Measurements from ENCODE around the gene IDE.
"Not testable (repeated sequence)": the region's sequence is repeated elsewhere in the genome, so short reads cannot be mapped to it uniquely, and the experiment has no call there.

The IDE gene

DNA sequence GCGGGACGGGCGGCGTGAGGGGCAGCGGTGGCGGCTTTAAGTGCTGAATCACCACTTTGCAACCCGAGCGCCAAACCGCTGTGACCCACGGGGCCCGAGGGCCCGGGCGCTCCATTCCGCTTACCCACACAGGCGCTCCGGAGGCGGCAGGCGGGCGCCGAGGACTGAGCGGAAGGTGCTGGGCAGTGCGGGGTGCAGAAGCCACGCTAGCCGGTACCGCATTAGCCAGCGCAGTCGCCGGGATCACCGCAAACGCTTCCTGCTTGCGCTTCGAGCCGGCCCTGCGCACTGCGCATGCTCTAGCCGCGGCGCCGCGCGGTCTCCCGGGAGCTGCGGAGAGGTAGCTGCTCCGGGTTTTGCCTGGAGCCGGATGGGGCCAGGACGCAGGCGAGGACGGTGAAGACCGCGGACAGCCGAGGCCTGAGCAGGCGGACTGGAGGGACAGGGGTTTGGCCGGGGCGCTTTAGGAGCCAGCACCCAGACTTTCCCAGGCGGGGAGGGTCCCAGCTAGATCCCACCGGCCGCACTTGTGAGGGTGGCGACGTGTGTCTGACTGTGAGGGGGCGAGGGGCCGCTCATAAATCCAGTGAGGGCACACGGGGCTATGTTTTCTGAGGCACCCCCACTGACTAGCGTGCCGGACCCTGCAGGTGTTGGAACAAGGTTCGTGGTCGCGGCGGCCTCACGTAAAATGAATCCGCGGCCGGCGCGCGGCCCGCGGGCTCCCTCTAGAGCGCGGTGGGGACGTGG lies at the start of gene IDE:
Gene IDE, minus strand, starts transcription at position 296 of the 750 bp plus-strand sequence. Its CDS starts 74 bp downstream, at position 222.
- DNase-seq (ENCODE audit: low read depth in 3 of 3, low spot score in 1 of 3): peak; percentile 50 to 75 (median 65)

DNA sequence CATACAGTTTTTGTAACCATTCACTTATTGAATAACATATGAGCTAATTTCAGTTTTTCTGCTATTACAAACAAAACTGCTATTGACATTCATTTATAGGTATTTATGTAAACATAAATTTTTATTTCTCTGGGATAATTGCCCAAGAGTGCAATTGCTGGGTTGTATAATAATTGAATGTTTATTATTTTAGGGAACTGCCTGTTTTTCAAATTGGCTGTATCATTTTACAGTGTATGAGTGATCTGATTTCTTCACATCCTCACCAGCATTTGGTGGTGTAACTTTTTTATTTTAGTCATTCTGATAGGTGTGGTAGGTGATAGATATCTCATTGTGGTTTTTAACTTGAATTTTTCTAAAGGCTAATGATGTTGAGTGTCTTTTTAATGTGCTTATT lies 45.5 kb upstream of the IDE start:
- DNase-seq (ENCODE audit: low read depth in 3 of 3, low spot score in 1 of 3): no peak

DNA sequence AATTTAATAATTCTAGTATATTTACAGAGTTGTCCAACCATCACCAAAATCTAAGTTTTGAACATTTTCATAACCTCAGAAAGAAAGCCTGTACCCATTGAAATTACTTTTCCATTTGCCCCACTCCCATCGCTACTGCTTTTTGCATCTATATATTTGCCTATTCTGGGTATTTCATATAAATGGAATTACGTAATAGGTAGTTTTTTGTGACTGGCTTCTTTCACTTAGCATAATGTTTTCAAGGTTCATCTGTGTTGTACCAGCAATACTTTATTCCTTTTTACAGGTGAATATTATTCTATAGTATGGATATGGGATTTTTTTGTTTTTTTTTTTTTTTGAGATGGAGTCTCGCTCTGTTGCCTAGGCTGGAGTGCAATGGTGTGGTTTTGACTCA lies 41.6 kb upstream of the IDE start:
- no peak for DNase-seq (ENCODE audit: low read depth in 3 of 3, low spot score in 1 of 3)

DNA sequence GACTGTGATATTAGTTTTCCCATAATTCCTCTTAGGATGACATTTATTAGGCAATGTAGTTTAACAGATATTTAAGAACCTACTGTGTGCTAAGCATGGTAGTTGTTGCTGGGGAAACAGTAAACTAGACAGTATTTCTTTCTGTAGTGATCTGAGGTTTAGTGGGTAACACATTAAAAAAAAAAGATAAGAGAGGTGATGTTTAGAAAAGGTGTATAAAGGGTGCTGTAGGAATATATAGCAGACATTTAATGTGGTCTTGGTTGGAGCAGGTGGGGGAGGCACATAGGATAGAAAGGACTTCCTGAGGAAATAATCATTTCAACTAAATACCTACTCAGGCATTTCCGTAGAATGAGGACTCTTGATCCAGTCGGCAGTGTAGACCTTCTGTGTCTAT lies 30.9 kb upstream of the IDE start:
- no peak for DNase-seq (ENCODE audit: low read depth in 3 of 3, low spot score in 1 of 3)

DNA sequence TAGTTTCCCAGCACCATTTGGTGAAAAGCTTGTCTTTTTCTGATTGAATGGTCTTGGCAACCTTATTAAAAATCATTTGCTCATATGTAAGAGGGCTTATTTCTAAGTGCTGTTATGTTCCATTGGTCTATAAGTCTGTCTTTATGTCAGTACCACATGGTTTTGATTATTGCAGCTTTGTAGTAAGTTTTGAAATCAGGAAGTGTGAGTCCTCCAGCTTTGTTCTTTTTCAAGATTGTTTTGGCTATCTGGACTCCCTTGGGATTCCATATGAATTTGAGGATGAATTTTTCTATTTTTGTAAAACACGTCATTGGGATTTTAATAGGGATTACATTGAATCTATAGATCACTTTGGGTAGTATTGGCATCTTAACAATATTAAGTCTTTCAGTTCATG lies 24.4 kb upstream of the IDE start:
- DNase-seq (ENCODE audit: low read depth in 3 of 3, low spot score in 1 of 3): no peak

DNA sequence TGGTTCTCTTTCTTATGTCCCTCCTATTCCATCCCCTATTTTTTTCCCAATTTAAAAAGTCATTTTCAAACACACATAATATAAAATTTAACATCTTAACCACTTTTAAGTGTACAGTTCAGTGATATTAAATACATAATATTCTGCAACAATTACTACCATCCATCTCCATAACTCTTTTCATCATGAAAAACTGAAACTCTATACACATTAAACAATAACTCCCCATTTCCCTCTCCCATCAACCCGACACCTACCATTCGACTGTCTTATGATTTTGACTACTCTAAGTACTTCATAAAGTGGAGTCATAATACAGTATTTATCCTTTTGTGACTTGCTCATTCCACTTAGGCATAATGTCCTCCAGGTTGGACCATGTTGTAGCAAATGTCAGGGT lies 21.6 kb upstream of the IDE start:
- no peak for DNase-seq (ENCODE audit: low read depth in 3 of 3, low spot score in 1 of 3)

DNA sequence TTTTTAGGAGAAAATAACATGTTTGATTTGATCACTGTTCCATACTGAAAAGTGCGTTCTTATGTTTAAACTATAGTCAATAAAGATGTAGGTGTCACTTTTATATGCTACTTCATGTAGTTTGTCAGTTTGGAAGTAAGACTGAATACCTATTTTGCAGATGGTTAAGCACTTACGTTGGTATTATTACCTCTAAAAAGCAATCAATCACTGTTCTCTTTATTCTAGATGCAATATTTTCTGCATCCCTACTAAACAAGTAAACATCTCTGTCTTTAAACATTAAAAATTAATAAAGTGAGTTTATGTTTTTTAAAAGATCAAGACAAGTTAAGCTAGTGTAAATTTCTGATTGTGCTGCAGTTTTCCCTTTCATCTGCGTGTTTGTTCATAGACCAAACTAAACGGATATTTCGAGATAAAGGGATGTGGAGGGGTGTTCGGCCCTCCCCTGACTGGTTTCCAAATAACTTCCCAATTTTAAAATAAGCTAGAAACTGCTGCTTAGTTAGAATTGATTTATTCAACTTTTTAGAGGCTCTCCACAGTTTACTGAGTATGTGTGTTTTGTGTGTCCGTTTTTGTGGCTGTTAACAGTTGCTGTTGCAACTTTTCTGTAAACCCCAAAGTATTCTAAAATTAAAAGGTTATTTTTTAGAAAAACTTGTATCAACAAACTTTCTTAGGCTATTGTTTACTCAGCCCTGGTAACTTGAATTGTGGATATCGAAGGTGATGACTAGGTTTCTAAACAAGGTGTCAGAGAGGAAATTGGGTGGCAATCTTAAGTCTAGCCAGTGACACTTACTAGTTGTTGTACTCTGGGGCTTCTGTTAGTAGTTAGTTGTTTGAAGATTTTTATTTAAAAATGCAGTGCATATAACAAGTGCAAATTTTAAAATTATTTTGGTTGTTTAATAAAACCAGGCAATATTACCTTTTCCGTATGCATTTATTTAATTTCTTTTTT lies 20.0 kb upstream of the IDE start:
- no peak for DNase-seq (ENCODE audit: low read depth in 3 of 3, low spot score in 1 of 3)

DNA sequence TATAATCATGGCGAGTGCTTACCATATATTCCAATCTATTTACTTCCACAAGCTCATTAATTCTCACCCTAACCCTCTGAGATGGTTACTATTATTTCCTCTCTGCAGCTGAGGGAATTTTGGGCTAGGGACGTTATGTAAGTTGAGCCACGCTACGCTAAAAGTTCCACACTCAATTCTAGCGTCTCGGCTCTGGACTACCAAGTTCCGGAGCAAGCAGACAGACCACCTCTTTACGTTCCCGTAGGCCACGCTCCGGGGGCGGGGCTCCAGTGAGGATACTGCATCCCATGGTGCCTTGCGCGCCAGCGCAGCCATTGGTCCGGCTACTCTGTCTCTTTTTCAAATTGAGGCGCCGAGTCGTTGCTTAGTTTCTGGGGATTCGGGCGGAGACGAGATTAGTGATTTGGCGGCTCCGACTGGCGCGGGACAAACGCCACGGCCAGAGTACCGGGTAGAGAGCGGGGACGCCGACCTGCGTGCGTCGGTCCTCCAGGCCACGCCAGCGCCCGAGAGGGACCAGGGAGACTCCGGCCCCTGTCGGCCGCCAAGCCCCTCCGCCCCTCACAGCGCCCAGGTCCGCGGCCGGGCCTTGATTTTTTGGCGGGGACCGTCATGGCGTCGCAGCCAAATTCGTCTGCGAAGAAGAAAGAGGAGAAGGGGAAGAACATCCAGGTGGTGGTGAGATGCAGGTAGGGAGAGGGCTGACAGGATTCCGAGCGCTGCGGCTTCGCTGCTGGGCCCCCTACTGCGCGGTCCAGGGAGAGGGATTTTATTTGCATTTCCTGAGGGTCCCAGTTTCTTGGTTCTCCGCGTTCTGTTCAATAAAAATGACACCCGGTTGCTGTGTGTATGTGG lies 19.1 kb upstream of the IDE start, which contains the start of gene KIF11:
Gene KIF11, plus strand, starts transcription at position 370 of the 858 bp plus-strand sequence. Its CDS starts 246 bp downstream, at position 616.
- peak; percentile 86 to 94 (median 89) for DNase-seq (ENCODE audit: low read depth in 3 of 3, low spot score in 1 of 3)

DNA sequence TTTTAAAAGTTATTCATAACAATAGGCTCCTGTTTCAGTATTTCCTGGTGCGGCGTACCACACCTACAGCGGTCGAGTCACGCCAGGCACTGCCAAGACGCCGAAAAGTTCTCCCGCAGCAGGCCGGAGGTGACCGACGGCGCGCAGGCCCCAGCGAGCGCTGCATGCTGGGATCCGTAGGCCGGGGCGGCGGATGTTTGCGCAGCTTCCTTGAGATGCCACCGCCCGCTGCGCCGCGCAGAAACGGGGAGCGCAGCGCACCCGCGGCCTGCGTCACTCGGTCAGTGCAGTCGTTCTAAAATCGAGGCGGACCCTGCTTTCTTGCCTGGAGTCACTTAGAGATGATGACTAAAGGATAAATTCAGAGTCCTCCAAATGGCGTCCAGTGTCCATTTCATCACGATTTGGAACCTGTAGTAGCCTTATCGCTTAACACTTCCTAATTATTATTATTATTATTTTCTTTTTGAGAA lies 17.7 kb upstream of the IDE start:
- DNase-seq (ENCODE audit: low read depth in 3 of 3, low spot score in 1 of 3): peak; percentile 71 to 78 (median 72)

DNA sequence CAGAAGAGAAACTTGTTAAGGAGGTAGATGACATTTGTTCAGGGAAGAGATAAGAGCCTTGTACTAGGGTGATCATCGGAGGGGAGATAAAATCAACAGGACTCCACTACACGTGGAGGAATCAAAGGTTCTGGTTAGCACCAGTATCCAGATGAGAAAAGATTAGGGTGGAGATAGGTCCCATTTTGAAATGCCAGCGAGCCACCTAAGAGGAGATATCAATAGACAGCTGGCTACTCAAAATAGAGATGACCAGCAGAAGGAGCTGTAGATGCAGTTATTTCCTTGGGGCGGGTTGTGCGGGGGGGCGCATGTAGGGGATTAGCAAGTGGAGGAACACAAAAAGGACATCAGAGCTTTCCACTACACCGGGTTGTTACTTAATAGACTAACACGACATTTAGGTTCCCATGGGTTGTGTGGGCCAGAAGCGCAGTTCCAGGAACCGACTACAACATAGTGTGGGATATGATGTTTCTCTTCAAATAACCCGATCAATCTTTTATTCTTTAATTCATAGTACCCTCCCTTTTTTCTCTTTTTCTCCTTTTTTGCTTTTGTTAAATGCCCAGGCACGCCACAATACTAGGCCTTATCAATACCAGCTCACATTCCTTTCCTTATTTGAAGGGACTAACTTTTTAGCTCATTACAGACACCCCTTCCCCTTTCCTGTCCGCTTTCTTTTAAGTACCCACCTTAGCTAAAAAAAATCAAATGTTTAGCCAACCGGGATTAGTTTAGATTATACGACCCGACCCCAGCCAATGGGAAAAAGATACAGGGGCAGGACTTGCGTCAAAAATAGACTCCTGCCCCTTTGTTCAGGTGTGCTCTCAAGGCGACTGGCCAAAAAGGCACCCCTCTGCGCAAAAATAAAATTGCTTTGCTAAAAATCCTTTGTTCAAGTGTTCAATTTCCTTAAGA lies 17.0 kb upstream of the IDE start:
- DNase-seq (ENCODE audit: low read depth in 3 of 3, low spot score in 1 of 3): no peak

DNA sequence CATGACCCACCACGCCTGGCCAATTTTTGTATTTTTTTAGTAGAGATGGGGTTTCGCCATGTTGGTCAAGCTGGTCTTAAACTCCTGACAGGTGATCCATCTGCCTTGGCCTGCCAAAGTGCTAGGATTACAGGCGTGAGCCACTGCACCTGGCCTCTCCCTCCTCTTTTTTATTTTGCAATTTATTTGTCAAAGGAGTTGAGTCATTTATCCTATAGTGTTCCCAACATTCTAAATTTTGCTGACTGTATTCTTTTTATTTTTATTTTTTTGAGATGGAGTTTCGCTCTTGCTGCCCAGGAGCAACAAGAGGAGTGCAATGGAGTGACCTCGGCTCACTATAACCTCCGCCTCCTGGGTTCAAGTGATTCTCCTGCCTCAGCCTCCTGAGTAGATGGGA lies 8.5 kb upstream of the IDE start:
- DNase-seq (ENCODE audit: low read depth in 3 of 3, low spot score in 1 of 3): not testable (repeated sequence)

DNA sequence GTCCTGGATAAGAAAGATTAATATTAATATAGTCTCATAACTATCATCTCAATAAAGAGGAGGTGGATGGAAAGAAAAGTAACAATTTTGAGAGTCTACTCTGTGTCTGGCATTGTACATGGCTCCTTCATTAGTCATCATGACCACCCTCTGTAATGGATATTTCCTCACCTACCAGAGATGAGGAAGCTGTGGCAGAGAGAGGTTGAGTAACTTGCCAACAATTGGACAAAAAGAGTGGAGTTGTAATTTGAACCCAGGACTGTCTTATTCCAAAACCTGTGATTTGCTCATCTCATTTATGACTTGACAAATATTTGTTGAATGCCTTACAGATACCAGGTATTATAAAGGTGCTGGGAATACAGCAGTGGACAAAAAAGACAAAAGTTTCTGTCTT lies 2.1 kb upstream of the IDE start:
- no peak for DNase-seq (ENCODE audit: low read depth in 3 of 3, low spot score in 1 of 3)

DNA sequence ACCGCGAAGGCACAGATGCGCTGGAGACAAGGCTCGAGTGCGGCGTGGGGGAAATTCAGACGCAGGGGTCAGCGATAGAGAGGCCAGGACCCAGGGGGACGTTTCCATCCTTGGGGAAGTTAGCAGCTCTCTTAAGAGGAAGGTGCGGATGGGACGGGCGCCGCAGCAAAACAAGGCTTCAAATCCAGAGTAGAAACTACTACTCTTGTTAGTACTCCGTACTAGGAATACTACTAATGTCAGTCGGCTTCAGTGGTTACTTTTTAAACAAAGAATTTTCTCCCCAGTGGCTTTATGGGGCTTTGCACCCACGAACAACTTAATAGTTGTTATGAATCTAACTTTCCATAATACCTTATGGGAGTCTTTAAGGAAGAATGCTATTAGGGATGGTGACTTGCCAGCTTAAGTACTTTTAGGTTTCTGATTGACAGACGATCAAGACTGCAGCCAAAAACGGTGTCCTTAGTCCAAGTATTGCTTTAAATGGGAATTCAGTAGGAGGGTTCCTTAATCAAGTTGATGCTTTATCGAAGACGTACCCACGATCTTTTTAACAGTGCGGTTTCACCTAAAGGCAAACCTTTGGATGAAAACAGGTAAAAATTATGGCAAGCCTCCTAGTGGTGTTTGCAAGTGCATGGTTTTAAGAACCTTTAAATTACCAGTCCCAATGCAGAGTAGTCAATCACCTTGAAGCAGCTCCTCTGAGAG lies 812 bp upstream of the IDE start:
- DNase-seq (ENCODE audit: low read depth in 3 of 3, low spot score in 1 of 3): no peak

DNA sequence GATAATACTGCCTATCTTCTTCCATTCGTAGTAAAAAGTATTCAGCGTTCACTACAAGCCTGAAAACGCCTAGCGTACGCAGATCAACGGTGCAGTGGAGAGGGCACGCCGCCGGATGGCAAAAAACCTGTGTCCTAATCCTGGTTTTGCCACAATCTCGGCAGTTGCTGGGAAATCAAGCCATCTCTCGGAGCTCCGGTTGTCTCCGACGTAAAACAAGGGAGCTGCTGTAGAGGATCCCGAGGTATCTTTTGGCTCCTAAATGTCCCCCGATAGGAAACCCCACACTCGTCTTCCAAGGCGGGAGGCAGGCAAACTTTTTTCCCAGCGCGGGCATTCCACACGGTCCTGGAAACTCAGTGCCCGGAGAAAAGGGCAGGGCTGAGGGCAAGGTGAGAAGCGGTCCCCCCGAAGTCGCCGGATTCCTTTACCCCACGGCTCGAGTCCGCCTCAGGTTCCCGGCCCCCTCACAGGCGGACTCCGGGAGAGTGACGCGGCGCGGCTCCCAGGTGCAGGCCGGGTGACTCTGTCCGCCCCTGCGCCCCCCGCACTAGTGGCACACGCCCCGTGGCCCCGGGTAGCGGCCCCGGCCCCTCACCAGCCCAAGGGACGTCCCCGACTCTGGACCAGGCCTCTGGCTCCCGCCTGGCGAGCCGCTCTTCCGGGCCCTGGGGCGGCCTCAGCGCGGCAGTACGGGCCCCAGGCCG lies 649 bp downstream of the IDE start:
- DNase-seq (ENCODE audit: low read depth in 3 of 3, low spot score in 1 of 3): peak in 1 of 3 donors; percentile 15

DNA sequence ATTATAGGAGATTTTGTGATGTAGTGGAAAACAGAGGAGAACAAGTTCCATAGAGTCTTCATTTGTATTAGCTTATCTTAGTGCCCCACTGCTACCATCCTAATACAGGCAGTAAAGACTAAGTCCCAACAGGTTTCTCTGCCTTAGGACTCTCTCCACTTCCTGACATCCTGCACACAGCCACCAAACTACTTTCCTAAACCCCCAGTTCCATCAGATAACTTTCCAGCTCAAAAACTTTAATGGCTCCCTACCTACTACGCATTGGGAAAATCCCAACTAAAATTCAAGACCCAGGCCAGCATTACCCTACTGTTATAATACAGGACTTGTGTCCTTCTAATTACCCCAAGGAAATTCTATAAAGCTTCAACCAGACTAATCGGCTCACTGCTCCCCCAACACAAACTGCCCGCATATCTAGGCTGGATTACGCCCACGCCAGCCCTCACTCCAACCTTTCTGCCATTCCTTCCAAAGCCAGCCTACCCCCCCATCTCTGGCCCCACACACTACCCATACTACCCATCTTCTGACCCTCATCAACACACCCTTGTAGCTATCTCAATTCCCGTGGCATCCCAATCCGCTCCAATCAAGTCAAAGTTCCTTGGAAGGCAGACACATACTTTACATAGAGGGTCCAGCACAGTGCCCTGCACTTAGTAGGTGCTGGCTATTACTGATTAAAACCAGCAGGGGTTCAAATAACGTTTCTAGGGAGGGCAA lies 1.4 kb downstream of the IDE start:
- DNase-seq (ENCODE audit: low read depth in 3 of 3, low spot score in 1 of 3): no peak

DNA sequence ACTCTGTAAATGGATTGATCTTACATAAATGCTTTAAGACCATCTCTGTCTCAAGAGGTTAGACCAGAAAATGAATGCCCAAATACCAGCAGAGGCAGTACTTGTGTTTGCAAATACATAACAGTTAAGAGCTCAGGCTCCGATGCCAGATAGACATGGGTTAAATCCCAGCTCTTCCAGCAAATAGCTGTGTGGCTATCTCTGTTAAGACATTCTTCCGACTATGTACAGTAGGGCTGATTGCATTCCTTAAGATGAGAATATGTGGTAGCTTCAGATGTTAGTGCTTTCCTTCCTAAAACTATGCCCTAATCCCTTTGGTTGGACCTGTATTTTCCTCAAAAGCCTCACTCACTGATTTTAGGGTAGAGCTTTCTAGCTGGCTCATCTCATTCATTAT lies 2.2 kb downstream of the IDE start:
- no peak for DNase-seq (ENCODE audit: low read depth in 3 of 3, low spot score in 1 of 3)

DNA sequence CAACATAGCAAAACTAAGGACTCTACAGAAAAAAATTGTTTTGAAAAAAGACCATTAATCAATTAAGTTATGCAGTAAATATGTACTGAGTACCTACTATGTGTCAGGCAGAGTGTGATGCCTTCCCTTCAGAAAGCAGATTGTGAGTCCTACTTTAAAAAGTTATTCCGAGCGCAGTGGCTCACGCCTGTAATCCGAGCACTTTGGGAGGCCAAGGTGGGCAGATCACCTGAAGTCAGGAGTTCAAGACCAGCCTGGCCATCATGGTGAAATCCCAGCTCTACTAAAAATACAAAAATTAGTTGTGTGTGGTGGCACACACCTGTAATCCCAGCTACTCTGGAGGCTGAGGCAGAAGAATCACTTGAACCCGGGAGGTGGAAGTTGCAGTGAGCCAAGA lies 4.2 kb downstream of the IDE start:
- DNase-seq (ENCODE audit: low read depth in 3 of 3, low spot score in 1 of 3): not testable (repeated sequence)

DNA sequence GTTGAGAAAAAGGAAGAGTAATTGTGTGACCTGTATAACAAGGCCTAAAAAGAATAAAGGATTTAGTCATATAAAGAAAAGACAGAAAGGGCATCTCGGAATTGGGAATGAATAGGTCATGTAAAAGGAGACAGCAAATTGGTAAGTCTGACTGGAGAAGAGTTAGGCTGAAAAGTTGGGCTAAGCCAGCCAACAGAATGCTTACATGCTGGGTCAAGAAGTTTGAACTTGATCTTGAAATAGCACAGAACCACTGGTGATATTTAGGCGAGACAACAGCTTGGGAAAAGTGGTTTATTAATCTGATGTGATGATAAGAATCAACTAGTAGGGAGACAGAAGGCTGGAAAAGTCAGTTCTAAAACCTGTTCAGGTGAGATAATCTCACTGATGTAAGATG lies 4.8 kb downstream of the IDE start:
- DNase-seq (ENCODE audit: low read depth in 3 of 3, low spot score in 1 of 3): no peak
